Lower leg skin (tissue), 4 donors: ENCODE results near the gene RAB3GAP2. TPM values are rescaled to one million over a fixed set of nuclear protein-coding genes. Genes with fewer than 3 reads are reported as not detected.

Experiments used
- DNase-seq, 2 donors: peaks; one replicate each; pipeline ENCODE4 v3.0.0-alpha.2; 2019; ENCODE audit warnings: low spot score in 2 of 2
- H3K4me3 ChIP-seq: fragments of 200-600 bp; sonication (generic); 2 replicates; pipeline ENCODE4 v1.5.1; 2017; ENCODE audit warnings: mild to moderate bottlenecking, low read depth; ENCODE audit not compliant: poor library complexity, severe bottlenecking
- CTCF ChIP-seq, 3 donors: fragments of 450-650 bp; IDR thresholded peaks; one replicate each; pipeline ENCODE4 v1.5.1; 2016; ENCODE audit warnings: antibody characterized with exemption in 3 of 3, mild to moderate bottlenecking in 3 of 3, moderate library complexity in 2 of 3
- POLR2A ChIP-seq, 2 donors: fragments of 450-650 bp; IDR thresholded peaks; one replicate each; pipeline ENCODE4 v1.6.1; 2016 to 2017; ENCODE audit warnings: antibody characterized with exemption in 2 of 2, mild to moderate bottlenecking in 1 of 2, moderate library complexity in 1 of 2
- WGBS, 2 donors: methylation state at CpG; one replicate each; pipeline ENCODE4 v1.1.5; 2018; 5-methylcytosine and 5-hydroxymethylcytosine counted together
- intact Hi-C: fragments of 100-400 bp; cut with DNase I; formaldehyde crosslinking; loops from one replicate; pipeline ENCODE4 v1.15.0; 2023; ENCODE audit warnings: low total_unique reads
- total RNA-seq, 4 donors: library from RNA; depleted of rRNA; stranded (reverse); fragments of >200 nt; gene quantifications; one replicate each; pipeline ENCODE4 v1.1.0, GENCODE V29; 2016

RAB3GAP2 gene
- total RNA-seq, 4 donors from 2014 or later: 14.7 to 24.2 (median 19.9) TPM

DNA sequence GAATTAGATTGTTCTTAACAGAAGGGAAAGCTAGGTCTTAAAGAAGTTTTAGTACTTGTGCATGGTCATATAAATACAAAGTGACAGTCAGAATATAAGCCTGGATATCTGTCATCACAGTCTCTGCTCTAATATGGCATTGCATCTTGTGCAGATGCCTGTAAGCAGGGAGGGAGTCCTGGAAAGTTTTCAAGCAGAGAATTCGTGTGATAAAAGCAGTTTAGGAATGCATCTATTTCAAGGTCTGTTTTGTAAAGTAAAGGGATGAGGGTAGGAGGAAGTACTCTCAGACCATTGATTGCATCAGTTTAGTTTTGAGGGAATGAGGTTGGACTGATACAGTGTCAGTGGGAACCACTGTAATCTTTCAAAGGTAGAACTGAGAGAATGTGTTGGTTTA is 147.7 kb downstream of the RAB3GAP2 start:
- intact Hi-C loops: no loop called here
- DNase-seq: no peak
- WGBS, 2 donors: 26 to 33% methylated on average over 1 of the region's 1 CpG

GRCh38 chr1:220123889-220124288 is 148.4 kb downstream of the RAB3GAP2 start:
- intact Hi-C loops: no loop called here
- no peak overlapping the region for H3K4me3 ChIP-seq
- DNase-seq: no peak
- TF ChIP-seq CTCF (IDR thresholded peaks at IDR 0.05) (no peak), POLR2A (IDR thresholded peaks at IDR 0.05) (no peak)

More for the DNA sequence above, 147.7 kb downstream of the RAB3GAP2 start:
- no peak overlapping the region for H3K4me3 ChIP-seq
- no peak for TF ChIP-seq CTCF (IDR thresholded peaks at IDR 0.05)
- TF ChIP-seq POLR2A (IDR thresholded peaks at IDR 0.05): no peak

- TF ChIP-seq CTCF (IDR thresholded peaks at IDR 0.05) (no peak), POLR2A (IDR thresholded peaks at IDR 0.05) (no peak)
- H3K4me3 ChIP-seq: no peak overlapping the region
- no peak for DNase-seq
- intact Hi-C loops: no loop called here
Measured at GRCh38 chr1:220123066-220123465, 149.2 kb downstream of the RAB3GAP2 start.

DNA sequence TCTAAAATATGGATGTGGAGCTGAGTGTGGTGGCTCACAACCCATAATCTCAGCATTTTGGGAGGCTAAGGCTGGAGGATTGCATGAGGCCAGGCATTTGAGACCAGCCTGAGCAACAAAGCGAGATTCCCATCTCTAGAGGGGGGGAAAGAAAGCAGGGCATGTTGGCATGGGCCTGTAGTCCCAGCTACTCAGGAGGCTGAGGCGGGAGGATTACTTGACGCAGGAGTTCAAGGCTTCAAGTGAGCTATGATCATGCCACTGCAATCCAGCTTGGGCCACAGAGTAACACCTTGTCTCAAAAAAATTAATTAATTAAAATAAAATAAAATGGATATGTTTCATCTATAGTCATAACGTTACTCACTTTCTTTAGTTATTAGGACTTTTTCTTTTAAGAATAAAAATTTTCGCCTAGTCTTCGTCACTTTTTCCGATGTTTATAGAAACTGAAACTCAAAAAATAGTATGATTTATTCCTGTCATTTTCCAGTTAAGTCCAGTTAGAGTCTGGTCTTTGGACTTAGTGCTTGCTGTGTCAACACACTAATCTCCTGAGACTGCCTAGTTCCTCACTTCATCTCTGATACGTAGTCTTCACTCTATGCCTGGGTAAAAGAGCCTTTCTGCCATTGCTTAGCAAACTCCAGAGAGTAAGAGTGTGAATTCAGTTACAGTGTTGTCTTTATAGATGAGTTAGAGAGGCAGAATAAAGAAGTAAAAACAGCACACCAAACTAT is 150.3 kb downstream of the RAB3GAP2 start:
- TF ChIP-seq CTCF (IDR thresholded peaks at IDR 0.05): no peak
- no peak for TF ChIP-seq POLR2A (IDR thresholded peaks at IDR 0.05)
- WGBS, 2 donors: 88 to 91% methylated on average over 8 of the region's 8 CpGs
- intact Hi-C loops: no loop called here
- no peak for DNase-seq
- H3K4me3 ChIP-seq: no peak overlapping the region

DNA sequence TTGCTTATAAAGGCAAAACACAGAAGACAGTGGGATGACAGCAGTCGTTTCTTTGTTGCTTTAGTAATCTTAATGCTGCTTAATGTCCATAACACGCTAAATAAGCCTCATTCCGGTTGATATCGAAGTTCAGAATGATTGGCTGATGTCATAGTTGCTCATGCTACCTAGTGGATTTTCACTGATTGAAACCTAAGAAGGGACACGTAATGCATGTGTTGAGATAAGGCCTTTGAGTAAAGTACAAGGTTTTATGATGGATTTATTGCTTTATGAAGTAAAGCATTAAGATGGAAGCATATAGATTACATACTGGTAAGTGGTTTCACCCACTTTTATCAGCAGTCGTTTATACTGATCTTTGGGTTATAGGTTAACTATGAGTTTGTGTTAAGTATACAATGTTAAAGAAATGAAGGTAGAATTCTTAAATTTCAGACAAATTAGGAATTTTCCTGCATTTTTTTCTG is 153.2 kb downstream of the RAB3GAP2 start:
- no peak overlapping the region for H3K4me3 ChIP-seq
- intact Hi-C loops: no loop called here
- WGBS, 2 donors: 86 to 90% methylated on average over 6 of the region's 6 CpGs
- TF ChIP-seq POLR2A (IDR thresholded peaks at IDR 0.05) (no peak), CTCF (IDR thresholded peaks at IDR 0.05) (no peak)
- no peak for DNase-seq
